NT2/D1 (cell line): Measurements from ENCODE around the gene DUSP10.

Experiments used
- DNase-seq: peaks from one replicate; pipeline ENCODE4 v3.0.0-alpha.2; 2011; ENCODE audit warnings: low read depth, low spot score
- H3K27me3 ChIP-seq: 2 replicates; pipeline ENCODE4 v1.6.0; 2011; ENCODE audit warnings: mild to moderate bottlenecking; ENCODE audit not compliant: insufficient read length, insufficient read depth
- H3K36me3 ChIP-seq: 2 replicates; pipeline ENCODE4 v1.6.1; 2011; ENCODE audit warnings: mild to moderate bottlenecking, low read length, mixed read lengths; ENCODE audit not compliant: insufficient read depth, insufficient read length
- H3K4me1 ChIP-seq: 2 replicates; pipeline ENCODE4 v1.5.1; 2011; ENCODE audit not compliant: insufficient read depth, insufficient read length
- H3K4me3 ChIP-seq: 2 replicates; pipeline ENCODE4 v1.5.1; 2011; ENCODE audit warnings: low read depth; ENCODE audit not compliant: insufficient read length
- H3K9ac ChIP-seq: 2 replicates; pipeline ENCODE4 v1.6.0; 2011; ENCODE audit warnings: low read depth; ENCODE audit not compliant: insufficient read length
- H3K9me3 ChIP-seq: 2 replicates; pipeline ENCODE4 v1.5.1; 2011; ENCODE audit warnings: mild to moderate bottlenecking, low read length; ENCODE audit not compliant: insufficient read depth
- SUZ12 ChIP-seq: IDR thresholded peaks from 2 replicates; pipeline ENCODE4 v1.6.1; 2011; ENCODE audit not compliant: insufficient read length, insufficient read depth; ENCODE audit errors: extremely low read depth
- YY1 ChIP-seq: IDR thresholded peaks from 2 replicates; pipeline ENCODE4 v1.6.1; 2011; ENCODE audit not compliant: insufficient read length, insufficient read depth
- ZNF274 ChIP-seq: IDR thresholded peaks from 2 replicates; pipeline ENCODE4 v1.6.1; 2011; ENCODE audit warnings: mild to moderate bottlenecking, low read depth, low read length

The DUSP10 gene

GRCh38 chr1:221701570-221702186 is 40.2 kb downstream of the DUSP10 start:
- Histone ChIP-seq H3K9me3 (no peaks in the 10 kb centered on the region), H3K27me3 (no peaks in the 10 kb centered on the region), H3K4me1 (no peaks in the 10 kb centered on the region), H3K4me3 (no peak overlapping the region), H3K9ac (no peak overlapping the region), H3K36me3 (peaks cover 38% of the 10 kb centered on the region)
- no peak for DNase-seq
- TF ChIP-seq SUZ12 (no peak), ZNF274 (no peak), YY1 (no peak)

- Histone ChIP-seq H3K4me3 (no peak overlapping the region), H3K36me3 (peaks cover 33% of the 10 kb centered on the region), H3K9ac (no peak overlapping the region), H3K4me1 (no peaks in the 10 kb centered on the region), H3K27me3 (no peaks in the 10 kb centered on the region), H3K9me3 (no peaks in the 10 kb centered on the region)
- TF ChIP-seq ZNF274, result no peak
- no peak for DNase-seq
Measured at GRCh38 chr1:221700948-221701347, 40.9 kb downstream of the DUSP10 start.

GRCh38 chr1:221700536-221700935 is 41.4 kb downstream of the DUSP10 start:
- H3K9ac ChIP-seq, result no peak overlapping the region
- no peaks in the 10 kb centered on the region for H3K4me1 ChIP-seq
- H3K36me3 ChIP-seq, result peaks cover 28% of the 10 kb centered on the region
- TF ChIP-seq SUZ12, result no peak
- no peaks in the 10 kb centered on the region for H3K27me3 ChIP-seq
- H3K9me3 ChIP-seq, result no peaks in the 10 kb centered on the region
- no peak overlapping the region for H3K4me3 ChIP-seq
- no peak for DNase-seq

- H3K4me1 ChIP-seq, result no peaks in the 10 kb centered on the region
Measured at GRCh38 chr1:221699978-221700519, 41.8 kb downstream of the DUSP10 start.

GRCh38 chr1:221699577-221699976 is 42.3 kb downstream of the DUSP10 start:
- Histone ChIP-seq H3K4me1 (no peaks in the 10 kb centered on the region), H3K9me3 (no peaks in the 10 kb centered on the region), H3K9ac (no peak overlapping the region), H3K4me3 (no peak overlapping the region), H3K27me3 (no peaks in the 10 kb centered on the region), H3K36me3 (peaks cover 24% of the 10 kb centered on the region)
- no peak for DNase-seq
- TF ChIP-seq SUZ12 (no peak), YY1 (no peak), ZNF274 (no peak)

More at GRCh38 chr1:221699978-221700519, 41.8 kb downstream of the DUSP10 start:
- Histone ChIP-seq H3K36me3 (peaks cover 25% of the 10 kb centered on the region), H3K9ac (no peak overlapping the region), H3K9me3 (no peaks in the 10 kb centered on the region), H3K27me3 (no peaks in the 10 kb centered on the region), H3K4me3 (no peak overlapping the region)
- DNase-seq, result no peak
- TF ChIP-seq YY1 (no peak), ZNF274 (no peak), SUZ12 (no peak)

GRCh38 chr1:221698579-221699349 is 43.1 kb downstream of the DUSP10 start:
- no peaks in the 10 kb centered on the region for H3K27me3 ChIP-seq
- no peak overlapping the region for H3K9ac ChIP-seq
- TF ChIP-seq YY1 (no peak), SUZ12 (no peak)
- H3K9me3 ChIP-seq, result no peaks in the 10 kb centered on the region
- H3K36me3 ChIP-seq, result peaks cover 16% of the 10 kb centered on the region
- no peak overlapping the region for H3K4me3 ChIP-seq
- no peak for DNase-seq
- no peaks in the 10 kb centered on the region for H3K4me1 ChIP-seq

GRCh38 chr1:221697923-221698425 is 43.9 kb downstream of the DUSP10 start:
- H3K27me3 ChIP-seq, result no peaks in the 10 kb centered on the region
- no peak overlapping the region for H3K4me3 ChIP-seq
- no peak overlapping the region for H3K9ac ChIP-seq
- H3K36me3 ChIP-seq, result peaks cover 13% of the 10 kb centered on the region
- H3K4me1 ChIP-seq, result no peaks in the 10 kb centered on the region
- TF ChIP-seq SUZ12 (no peak), YY1 (no peak), ZNF274 (no peak)
- no peaks in the 10 kb centered on the region for H3K9me3 ChIP-seq
- no peak for DNase-seq
